GM23338 (cell line): ENCODE data around the gene ING2.

Source experiments
- EZH2phosphoT487 ChIP-seq: fragments of 200-600 bp; sonication (generic); IDR thresholded peaks from one replicate; pipeline ENCODE4 v1.8.1; 2018; ENCODE audit warnings: antibody characterized with exemption; ENCODE audit not compliant: unreplicated experiment
- POLR2AphosphoS5 ChIP-seq: IDR thresholded peaks from 2 replicates; pipeline ENCODE4 v1.6.1; 2016; ENCODE audit warnings: antibody characterized with exemption, low read depth
- REST ChIP-seq: IDR thresholded peaks from one replicate; pipeline ENCODE4 v1.6.1; 2018; ENCODE audit warnings: antibody characterized with exemption; ENCODE audit not compliant: unreplicated experiment
- ZNF114 ChIP-seq: fragments of 250-450 bp; sonication (Bioruptor Pico); IDR thresholded peaks from 2 replicates; pipeline ENCODE4 v1.5.0; 2020; ENCODE audit warnings: mild to moderate bottlenecking, moderate library complexity
- TF ChIP-seq, protein P1 (sequence below), 2 experiments: fragments of 200-600 bp in 1 of 2; sonication (generic) in 1 of 2; conservative IDR thresholded peaks; 2 replicates each; pipeline versions ENCODE4 v1.5.1 to v1.6.1; 2016 to 2017; ENCODE audit warnings: antibody characterized with exemption in 2 of 2, low read depth in 2 of 2, mild to moderate bottlenecking in 2 of 2, moderate library complexity in 1 of 2

GRCh38 chr4:183522821-183523220, 18.0 kb downstream of the ING2 start:
- TF ChIP-seq EZH2phosphoT487 (no peak), REST (no peak), POLR2AphosphoS5 (no peak), ZNF114 (CRISPR knock-in tag) (no peak)
- TF ChIP-seq, protein P1, sequence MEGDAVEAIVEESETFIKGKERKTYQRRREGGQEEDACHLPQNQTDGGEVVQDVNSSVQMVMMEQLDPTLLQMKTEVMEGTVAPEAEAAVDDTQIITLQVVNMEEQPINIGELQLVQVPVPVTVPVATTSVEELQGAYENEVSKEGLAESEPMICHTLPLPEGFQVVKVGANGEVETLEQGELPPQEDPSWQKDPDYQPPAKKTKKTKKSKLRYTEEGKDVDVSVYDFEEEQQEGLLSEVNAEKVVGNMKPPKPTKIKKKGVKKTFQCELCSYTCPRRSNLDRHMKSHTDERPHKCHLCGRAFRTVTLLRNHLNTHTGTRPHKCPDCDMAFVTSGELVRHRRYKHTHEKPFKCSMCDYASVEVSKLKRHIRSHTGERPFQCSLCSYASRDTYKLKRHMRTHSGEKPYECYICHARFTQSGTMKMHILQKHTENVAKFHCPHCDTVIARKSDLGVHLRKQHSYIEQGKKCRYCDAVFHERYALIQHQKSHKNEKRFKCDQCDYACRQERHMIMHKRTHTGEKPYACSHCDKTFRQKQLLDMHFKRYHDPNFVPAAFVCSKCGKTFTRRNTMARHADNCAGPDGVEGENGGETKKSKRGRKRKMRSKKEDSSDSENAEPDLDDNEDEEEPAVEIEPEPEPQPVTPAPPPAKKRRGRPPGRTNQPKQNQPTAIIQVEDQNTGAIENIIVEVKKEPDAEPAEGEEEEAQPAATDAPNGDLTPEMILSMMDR (conservative IDR thresholded peaks at IDR 0.05; ENCODE audit: low read depth in 2 of 2), result no peak
